Measurements from ENCODE around the gene ELMO1.

DNA sequence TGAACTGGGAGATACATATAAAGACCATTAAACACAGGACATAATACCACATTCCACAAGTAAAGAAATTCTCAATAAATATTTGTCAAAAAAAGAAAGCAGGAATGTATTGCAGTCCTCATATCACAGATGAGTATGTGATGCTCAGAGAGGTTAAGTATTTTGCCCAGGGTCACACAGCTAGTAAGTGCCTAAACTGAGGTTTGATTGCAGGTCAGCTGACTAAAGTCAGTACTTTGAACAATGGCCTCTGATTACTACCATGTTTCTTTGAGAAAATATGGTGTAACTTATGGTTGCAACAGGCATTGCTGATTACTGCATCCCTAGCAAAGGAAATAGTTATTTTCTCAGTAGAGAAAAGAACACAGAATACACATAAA, 267.1 kb downstream of the ELMO1 start:
- TF ChIP-seq, protein P1, sequence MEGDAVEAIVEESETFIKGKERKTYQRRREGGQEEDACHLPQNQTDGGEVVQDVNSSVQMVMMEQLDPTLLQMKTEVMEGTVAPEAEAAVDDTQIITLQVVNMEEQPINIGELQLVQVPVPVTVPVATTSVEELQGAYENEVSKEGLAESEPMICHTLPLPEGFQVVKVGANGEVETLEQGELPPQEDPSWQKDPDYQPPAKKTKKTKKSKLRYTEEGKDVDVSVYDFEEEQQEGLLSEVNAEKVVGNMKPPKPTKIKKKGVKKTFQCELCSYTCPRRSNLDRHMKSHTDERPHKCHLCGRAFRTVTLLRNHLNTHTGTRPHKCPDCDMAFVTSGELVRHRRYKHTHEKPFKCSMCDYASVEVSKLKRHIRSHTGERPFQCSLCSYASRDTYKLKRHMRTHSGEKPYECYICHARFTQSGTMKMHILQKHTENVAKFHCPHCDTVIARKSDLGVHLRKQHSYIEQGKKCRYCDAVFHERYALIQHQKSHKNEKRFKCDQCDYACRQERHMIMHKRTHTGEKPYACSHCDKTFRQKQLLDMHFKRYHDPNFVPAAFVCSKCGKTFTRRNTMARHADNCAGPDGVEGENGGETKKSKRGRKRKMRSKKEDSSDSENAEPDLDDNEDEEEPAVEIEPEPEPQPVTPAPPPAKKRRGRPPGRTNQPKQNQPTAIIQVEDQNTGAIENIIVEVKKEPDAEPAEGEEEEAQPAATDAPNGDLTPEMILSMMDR (conservative IDR thresholded peaks at IDR 0.05; ENCODE audit: low read depth, low read length) = no peak
- TF ChIP-seq EZH2 (IDR thresholded peaks at IDR 0.05; ENCODE audit: low read length, unreplicated experiment) (no peak), EZH2phosphoT487 (IDR thresholded peaks at IDR 0.05; ENCODE audit: borderline replicate concordance, low read length) (no peak)
